HT1080 (cell line): ENCODE data around the gene GRP. TPM values are rescaled to one million over a fixed set of nuclear protein-coding genes. Genes with fewer than 3 reads are reported as not detected.
"Not testable (repeated sequence)": the region's sequence is repeated elsewhere in the genome, so short reads cannot be mapped to it uniquely, and the experiment has no call there.

Experiments
- DNase-seq: peaks from one replicate; pipeline ENCODE4 v3.0.0-alpha.2; 2015; ENCODE audit warnings: low read depth
- total RNA-seq: library from RNA; depleted of rRNA; stranded (reverse); fragments of >200 nt; shearing (Covaris generic); gene quantifications from 2 replicates; pipeline ENCODE4 v1.2.3, GENCODE V29; 2014

GRP gene
- total RNA-seq, 1 experiment from 2014 or later, result not detected

DNA sequence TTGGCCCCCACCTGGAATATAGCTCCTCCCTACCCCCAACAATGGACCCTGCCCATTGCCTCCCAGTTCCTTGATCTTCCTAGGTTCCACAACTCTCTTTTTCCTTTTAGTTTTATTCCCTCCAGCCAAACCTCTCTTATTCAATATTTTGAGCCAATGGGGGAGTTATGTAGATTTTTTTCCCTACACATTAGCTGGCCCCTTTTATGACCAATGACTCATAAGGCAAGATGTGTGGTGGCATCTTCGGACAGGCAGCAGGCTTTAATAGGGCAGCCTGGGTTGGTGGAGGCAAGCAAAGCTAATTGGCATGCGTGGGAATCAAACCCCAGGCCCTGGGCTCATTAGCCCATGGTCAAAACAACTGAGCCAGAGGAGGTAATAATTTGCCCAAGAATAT is 9.2 kb downstream of the GRP start:
- DNase-seq, result peak; percentile 30

DNA sequence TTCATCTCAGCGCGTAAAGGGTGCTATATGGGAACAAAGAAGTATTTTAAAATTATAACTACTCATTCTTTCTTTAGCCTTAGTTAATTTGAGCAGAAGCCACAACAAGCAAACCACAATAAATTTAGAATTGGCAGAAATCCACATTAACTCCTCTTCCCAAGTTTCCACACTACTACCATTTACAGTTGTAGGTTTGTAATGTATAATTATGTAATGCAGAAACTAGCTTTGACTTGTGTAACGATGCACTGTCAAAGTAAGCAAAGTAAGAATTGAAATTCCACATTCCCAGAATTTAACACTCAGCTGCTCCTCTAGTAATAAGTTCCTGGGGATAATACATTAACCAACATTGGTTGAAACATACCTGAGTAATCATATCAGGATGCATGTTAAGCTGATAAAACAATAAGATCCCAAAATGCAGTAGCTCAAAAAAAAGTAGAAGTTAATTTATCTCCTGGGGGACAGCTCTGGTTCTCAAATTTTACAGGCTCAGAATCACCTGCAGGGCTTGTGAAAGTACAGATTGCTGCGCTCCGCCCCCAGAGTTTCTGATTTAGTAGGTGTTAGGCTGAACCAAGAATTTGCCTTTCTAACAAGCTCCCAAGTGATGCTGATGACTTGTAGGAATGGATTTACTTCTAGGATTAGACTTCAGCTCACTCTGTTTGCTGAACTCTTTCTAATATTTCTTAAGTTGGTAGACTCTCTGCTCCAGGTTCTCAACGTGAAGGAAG is 9.9 kb downstream of the GRP start:
- DNase-seq, result no peak

DNA sequence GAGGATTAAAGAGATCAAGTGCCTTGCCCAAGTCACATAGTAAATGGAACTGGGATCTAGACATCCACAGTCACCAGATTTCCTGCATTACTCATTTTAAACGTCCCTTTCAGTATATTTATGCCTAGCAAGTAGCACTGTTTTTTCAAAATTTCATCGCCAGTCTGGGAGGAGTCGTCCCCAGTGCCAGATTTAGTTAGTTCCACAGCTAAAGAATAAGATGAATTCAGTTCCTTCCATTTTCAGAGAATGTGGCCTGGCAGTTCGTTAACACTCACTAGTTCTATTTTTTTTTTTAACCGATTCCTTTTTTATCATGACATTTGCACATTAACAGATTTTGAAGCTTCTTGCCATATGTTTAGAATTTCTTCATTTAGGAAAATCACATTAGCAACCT is 11.2 kb downstream of the GRP start:
- DNase-seq, result no peak

DNA sequence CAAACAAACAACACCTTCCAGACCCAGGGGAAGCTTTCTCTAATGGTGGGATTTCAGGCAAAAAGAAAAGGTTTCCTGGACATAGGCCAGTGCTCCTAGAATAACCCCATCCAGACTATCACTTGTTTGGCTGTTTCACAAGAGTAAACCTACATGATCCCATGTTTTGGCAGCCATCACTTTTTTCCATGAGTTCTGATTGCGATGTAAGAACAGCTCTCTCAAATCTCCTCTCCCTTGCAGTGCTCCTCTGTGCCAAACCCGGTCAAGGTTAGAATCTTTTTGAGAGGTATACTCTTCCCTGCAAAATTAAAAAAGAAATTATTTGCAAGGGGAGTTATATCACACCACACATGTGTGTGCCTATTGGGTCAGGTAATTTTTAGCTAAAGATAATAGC is 11.9 kb downstream of the GRP start:
- no peak for DNase-seq

DNA sequence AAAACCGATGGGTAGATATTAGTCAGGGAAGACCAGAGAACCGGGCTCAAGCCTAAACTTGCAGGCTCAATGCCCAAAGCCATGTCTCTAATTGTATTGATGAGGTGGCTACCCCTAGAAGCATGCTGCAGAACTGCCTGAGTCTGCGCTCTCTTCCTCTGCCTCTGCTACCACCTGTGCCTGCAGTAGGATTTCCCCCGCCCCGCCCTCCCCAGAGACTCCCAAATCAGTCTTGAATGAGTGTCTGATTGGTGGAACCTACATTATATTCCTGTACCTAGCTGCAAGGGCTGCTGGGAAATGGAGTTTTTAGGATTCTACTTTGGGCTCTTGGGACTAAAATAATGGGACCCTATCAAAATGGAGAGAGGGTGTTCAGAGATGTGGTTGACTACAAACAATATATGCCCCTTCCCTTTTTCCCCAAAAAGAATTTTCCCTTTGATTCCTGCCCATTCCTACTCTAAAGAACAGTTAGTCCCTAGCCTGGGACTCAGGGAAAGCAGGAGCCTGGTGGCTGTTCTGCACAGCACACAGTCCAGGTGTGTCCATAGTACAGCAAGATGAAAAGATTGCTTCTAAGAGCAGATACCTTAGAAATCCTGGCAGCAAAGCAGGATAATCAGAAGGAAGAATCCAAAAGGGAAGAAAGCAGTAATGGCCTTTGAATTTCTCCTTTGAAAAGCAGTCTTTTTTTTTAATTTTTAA is 12.5 kb downstream of the GRP start:
- no peak for DNase-seq

DNA sequence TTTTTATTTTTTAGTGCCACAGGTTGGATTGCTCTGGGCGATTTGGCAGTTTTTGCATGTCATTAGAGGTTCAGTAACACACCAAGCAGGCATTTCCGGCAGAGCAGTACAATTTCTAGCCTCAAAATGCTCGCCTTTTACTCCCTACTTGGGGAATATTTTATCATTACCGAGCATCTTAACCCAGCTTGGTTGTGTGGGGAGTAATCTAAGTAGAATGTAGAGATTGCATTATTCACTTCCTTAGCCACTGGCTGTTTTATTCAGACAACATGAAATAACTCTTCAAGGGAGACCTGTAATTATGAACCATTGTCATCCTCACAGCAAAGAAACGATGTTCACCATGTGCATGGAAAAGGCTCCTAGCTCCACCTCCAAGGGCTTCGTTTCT is 13.1 kb downstream of the GRP start:
- peak; percentile 52 for DNase-seq

DNA sequence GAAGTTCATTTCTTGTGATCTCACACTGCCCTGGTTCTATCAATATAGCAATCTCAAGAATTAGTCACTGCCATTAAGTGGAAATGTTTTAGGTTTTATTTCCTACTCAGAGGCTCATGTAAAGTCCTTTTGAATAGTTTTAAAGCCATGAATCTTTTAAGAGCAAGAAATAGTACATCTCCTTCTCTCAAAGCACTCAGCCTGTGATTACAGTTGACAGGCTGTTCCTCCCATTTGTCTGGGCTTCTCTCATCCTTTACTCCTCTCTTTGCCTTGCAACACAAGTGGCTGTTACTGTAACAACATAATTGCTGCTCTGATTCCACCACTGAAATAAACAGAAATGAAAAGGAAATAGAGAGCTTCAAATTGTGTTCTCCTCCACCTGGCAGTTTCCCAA is 18.4 kb downstream of the GRP start:
- no peak for DNase-seq

DNA sequence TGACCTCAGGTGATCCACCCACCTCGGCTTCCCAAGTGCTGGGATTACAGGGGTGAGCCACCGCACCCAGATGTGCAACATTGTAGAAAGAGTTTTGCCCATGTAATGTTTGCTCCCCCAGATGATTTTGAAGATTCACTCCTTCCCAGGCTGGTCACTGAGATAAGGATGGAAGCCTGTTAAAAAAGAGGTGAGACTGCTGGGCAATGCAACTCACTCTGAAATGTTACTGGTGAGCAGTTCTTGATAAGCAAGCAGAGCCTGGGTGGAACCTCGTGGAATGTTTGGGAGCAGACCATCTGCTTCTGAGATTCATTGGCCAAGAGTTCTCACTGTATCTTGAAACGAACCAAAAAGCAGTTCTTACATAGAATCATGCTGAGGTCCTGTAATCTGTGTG is 19.7 kb downstream of the GRP start:
- no peak for DNase-seq

DNA sequence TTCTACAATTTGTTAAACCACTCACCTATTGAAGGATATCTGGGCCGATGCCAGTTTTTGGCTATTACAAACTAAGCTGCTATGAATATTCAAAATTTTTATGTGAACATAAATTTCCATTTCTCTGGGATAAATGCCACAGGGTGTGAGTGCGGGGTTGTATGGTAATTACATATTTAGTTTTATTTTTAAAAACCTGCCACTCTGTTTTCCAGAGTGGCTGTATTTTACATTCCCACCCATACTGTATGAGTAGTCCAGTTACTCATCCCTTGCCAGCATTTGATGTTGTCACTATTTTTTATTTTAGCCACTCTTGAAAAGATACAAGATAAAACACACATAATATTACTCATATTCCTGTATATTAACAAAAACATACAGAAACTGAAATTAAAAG is 22.9 kb downstream of the GRP start:
- no peak for DNase-seq

DNA sequence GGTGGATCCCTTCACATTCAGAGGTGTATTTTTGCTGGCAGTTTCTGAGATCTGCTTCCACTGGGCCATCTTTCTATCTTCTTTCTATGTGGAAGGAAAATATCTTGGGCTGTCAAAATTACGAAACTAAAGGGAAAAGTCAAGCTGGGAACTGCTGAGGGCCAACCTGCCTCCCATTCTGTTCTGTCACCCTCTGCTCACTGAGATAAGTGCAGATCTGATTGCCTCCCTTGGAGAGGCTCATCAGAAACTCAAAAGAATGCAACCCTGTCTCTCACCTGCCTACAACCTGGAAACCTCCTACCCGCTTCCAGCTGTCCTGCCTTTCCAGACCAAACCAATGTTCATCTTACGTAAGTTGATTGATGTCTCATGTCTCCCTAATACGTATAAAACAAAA is 26.8 kb downstream of the GRP start:
- DNase-seq, result no peak

DNA sequence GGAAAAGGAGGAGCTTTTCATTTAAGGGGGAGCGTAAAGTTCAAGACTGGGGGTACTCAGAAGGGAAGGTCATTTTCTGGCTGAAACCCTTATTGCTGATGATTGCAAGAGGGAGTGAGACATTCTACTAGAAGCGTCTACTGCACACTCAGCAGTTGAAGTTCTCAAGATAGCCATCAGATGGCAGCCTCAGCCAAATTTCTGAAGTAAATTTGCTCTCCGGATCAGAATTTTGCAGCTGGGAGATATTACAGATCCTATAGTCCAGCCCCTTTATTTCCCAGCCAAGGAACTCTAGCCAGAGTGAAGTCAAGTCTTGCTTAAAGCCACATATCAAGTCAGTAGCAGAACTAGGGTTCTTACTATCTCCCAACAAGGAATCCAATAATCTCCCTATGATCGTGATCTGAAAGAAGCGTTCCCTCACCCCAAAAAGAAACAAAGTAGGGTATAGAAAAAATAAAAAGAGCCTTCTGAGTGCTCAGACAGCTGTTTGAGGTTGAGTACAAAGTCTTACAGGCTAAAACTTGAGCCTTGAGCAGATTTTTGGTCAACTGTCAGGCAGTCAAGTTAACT is 29.3 kb downstream of the GRP start:
- peak; percentile 64 for DNase-seq

DNA sequence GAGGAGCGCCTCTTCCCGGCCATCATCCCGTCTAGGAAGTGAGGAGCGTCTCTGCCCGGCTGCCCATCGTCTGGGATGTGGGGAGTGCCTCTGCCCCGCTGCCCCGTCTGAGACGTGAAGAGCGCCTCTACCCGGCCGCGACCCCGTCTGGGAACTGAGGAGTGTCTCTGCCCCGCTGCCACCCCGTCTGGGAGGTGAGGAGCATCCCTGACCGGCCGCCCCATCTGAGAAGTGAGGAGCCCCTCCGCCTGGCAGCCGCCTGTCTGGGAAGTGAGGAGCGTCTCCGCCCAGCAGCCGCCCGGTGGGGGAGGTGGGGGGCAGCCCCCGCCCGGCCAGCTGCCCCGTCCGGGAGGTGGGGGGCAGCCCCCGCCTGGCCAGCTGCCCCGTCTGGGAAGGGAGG is 35.5 kb downstream of the GRP start:
- DNase-seq, result not testable (repeated sequence)

DNA sequence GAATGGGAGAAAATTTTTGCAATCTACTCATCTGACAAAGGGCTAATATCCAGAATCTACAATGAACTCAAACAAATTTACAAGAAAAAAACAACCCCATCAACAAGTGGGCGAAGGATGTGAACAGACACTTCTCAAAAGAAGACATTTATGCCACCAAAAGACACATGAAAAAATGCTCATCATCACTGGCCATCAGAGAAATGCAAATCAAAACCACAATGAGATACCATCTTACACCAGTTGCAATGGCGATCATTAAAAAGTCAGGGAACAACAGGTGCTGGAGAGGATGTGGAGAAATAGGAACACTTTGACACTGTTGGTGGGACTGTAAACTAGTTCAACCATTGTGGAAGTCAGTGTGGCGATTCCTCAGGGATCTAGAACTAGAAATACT is 41.9 kb downstream of the GRP start:
- DNase-seq, result not testable (repeated sequence)

DNA sequence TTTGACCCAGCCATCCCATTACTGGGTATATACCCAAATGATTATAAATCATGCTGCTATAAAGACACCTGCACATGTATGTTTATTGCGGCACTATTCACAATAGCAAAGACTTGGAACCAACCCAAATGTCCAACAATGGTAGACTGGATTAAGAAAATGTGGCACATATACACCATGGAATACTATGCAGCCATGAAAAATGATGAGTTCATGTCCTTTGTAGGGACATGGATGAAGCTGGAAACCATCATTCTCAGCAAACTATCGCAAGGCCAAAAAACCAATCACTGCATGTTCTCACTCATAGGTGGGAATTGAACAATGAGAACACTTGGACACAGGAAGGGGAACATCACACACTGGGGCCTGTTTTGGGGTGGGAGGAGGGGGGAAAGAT is 42.3 kb downstream of the GRP start:
- not testable (repeated sequence) for DNase-seq

DNA sequence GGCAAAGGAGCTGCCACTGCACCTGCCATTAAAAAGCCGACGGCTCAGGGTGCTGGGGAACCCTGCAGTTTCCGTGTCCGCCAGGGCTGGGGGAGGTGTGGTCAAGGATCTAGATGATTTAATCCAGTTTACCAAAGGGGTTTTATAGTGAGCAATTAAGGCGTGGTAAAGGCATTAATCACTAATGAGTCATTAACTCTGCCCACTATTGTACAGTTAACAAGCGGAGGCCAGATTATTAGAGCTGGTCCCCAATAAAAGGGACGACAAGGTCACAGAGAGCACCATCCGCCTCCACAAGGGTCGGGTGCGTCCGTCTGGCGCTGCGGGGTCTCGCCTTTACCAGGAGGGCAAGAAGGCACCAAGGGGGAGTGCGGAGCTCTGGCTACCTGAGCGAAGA is 43.7 kb downstream of the GRP start:
- no peak for DNase-seq

DNA sequence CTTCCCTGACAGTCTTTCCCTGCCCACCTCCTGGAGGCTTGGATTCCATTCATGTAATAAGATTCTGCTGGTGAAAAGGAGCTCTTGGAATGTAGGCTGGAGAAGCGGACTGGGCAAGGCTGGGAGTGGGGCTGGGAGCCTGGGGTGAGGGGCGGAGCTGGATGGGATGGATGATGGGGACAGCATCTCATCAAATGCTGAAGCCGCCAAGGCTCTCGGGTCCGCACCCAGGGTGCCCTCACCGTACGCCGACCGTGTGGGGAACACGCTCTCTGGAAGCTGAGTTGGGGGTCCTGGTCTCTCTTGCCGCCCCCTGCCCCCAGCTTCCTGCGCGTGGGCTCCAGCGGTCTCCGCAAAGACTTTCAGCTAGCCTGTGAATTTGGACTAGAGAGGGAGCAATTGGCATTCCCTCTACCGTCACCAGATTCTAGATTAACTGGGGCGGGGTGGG is 44.2 kb downstream of the GRP start:
- no peak for DNase-seq

DNA sequence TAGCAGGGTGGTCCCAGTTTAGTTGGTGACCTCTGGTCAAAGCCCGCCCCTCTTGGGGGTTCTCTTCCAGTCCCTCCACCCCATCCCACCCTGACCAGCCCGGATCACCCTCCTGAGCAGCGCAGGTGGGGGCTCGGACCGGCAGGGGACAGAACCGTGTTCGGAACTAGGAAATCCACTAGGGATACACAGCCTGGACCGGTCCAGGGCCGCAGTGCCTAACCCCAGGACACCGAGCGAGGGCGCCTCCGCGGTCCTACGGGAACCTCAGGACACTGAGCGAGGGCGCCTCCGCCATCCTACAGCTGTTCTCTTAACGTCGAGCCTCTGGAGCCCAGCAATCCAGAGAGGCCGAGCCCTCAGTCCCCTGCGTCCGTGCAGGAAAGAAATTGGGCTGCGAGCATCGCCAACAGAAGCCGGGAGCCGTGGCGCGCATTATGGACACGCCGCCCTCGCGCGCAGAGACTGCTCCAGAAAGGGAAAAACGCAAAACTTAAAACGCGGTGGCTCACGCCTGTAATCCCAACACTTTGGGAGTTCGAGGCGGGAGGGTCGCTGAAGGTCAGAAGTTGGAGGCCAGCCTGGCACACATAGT is 44.8 kb downstream of the GRP start:
- DNase-seq, result no peak

DNA sequence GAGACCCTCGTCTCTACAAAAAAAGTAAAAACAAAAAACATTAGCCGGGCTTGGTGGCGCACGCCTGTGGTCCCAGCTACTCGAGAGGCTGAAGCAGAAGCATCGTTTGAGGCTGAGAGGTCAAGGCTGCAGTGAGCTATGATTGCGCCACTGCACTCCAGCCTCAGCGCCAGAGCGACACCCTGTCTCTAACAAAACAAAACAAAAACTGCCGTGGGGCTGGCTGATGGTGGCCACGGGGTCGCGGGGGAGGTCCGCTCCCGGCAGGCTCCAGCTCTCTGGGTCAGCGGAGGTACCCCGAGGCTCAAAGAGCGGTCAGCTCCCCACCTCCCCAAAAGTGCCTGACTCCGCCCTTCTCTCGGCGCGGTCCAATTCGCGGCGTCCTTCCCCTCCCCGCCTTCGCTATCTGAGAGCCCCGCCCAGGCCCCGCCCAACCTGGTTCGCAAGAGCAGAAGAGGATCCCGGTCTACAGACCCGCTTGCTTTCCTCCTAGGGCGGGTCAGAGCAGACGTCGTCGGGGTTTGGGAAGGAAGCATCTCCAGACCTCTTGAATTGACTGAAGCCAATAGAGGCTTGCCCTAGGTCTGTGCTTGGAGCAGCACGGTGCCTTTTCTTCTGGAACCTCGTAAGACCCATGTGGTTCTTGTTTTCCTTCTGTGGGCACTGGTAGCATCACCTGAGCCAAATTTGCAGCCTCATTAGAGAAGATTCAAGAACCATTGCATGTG is 45.5 kb downstream of the GRP start:
- no peak for DNase-seq

DNA sequence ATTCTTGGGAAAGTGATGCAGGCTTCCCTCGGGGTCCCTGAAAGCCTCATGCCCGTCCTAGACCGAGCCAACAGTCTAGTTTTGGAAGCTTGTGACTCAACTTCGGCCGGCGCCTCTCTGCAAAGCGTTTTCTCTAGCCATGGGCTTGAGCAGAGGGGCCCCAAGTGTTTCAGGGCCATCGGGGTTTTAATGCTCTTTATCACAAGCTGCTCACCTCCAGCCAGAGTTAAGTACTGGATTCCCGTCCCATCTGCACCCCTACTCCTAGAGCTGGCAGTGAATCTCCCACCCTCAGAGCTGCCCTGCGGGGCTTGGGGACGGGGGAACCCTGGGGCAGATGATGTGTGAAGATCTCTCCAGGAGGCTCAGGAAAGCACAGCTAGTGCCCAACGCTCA is 46.0 kb downstream of the GRP start:
- DNase-seq, result no peak

DNA sequence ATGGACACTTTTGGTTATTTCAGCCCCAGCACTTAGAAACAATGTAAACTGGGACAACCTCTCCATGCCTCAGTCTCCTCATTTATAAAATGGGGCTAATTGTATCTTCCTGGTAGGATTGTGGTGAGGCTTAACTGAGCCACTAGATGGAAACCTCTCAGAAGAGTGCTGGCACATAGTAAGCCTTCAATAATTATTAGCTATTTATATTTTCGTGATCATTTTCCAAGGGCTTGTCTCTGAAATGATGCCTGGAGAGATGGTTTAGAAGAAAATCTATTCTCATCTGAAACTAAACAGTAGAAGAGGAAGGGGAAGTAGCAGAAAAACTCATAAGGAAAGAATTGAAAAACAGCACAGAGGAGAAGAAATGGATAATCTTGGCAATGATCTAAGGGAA is 46.5 kb downstream of the GRP start:
- no peak for DNase-seq

DNA sequence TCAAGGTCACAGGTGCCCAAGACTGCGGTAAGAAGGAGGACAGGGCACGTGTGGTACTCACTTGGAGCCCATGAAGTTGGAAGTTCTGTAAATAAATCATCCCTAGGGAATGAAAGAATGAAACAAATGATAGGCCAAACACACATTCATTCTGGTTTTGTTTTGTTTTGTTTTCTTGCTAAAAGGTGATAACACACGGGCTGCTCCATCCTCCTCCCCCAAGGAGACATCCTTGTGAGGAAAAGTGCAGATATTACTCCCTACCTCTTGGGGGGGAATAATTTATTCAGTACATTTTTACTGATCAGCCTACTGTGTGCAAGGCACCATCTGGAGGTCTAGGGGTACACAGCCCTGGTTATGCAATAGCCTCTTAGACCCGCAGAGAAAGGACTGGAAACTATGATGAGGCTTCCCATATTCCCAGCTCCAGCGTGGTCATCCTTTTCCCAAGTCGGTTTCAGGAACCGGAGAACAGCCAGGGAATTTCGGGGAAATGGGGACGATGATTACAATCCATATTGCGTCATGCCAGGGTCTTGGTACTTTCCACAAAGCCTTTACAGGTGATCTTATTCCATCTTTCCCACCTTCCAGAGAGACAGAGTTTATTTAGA is 47.0 kb downstream of the GRP start:
- DNase-seq, result no peak
